ENCODE measurements around the gene GUCY2D. TPM values are rescaled to one million over a fixed set of nuclear protein-coding genes. Genes with fewer than 3 reads are reported as not detected.

The GUCY2D gene
- total RNA-seq, 1 experiment from 2014 or later, result 1.7 TPM

GRCh38 chr17:8005357-8005756 is 2.9 kb downstream of the GUCY2D start:
- H3K4me1 ChIP-seq, result no peaks in the 10 kb centered on the region
- no peak overlapping the region for H3K27ac Mint-ChIP-seq (ENCODE audit: unreplicated experiment)
- no peaks in the 10 kb centered on the region for H3K36me3 Mint-ChIP-seq (ENCODE audit: insufficient read depth, unreplicated experiment)
- peaks cover 3% of the 10 kb centered on the region for H3K27me3 Mint-ChIP-seq (ENCODE audit: insufficient read depth, unreplicated experiment)
- H3K36me3 ChIP-seq (ENCODE audit: control insufficient read depth, insufficient read depth, low read length), result no peaks in the 10 kb centered on the region
- no peak for TF ChIP-seq CTCF (IDR thresholded peaks at IDR 0.05; ENCODE audit: insufficient read depth in 1 of 2, low read depth in 1 of 2, low read length in 1 of 2, severe bottlenecking in 1 of 2, unreplicated experiment in 1 of 2)
- ChIA-PET CTCF (no interaction called here), POLR2A (no interaction called here)
- intact Hi-C loops (cut with micrococcal nuclease; ENCODE audit: unreplicated experiment), result no loop called here
- no peaks in the 10 kb centered on the region for H3K9me3 Mint-ChIP-seq (ENCODE audit: unreplicated experiment)
- DNase-seq, result no peak
- no peak overlapping the region for H3K4me3 ChIP-seq (ENCODE audit: low read depth, low read length)
- H3K4me1 Mint-ChIP-seq (ENCODE audit: low read depth, unreplicated experiment), result no peaks in the 10 kb centered on the region
- H3K9me3 ChIP-seq, result no peaks in the 10 kb centered on the region
- H3K4me3 Mint-ChIP-seq (ENCODE audit: unreplicated experiment), result no peak overlapping the region
- no peaks in the 10 kb centered on the region for H3K27me3 ChIP-seq (replicated peaks; ENCODE audit: control insufficient read depth, insufficient read depth, low read length)
- no TSS peak for BruUV-seq (replicated peaks)

- no peak overlapping the region for H3K4me3 Mint-ChIP-seq (ENCODE audit: unreplicated experiment)
- no peaks in the 10 kb centered on the region for H3K4me1 ChIP-seq
- peaks cover 1% of the 10 kb centered on the region for H3K27me3 Mint-ChIP-seq (ENCODE audit: insufficient read depth, unreplicated experiment)
- DNase-seq, result no peak
- H3K4me1 Mint-ChIP-seq (ENCODE audit: low read depth, unreplicated experiment), result no peaks in the 10 kb centered on the region
- H3K9me3 Mint-ChIP-seq (ENCODE audit: unreplicated experiment), result no peaks in the 10 kb centered on the region
- H3K4me3 ChIP-seq (ENCODE audit: low read depth, low read length), result no peak overlapping the region
- no peaks in the 10 kb centered on the region for H3K27me3 ChIP-seq (replicated peaks; ENCODE audit: control insufficient read depth, insufficient read depth, low read length)
- H3K36me3 ChIP-seq (ENCODE audit: control insufficient read depth, insufficient read depth, low read length), result no peaks in the 10 kb centered on the region
- intact Hi-C loops (cut with micrococcal nuclease; ENCODE audit: unreplicated experiment), result no loop called here
- BruUV-seq (replicated peaks), result no TSS peak
- no peak for TF ChIP-seq CTCF (IDR thresholded peaks at IDR 0.05; ENCODE audit: insufficient read depth in 1 of 2, low read depth in 1 of 2, low read length in 1 of 2, severe bottlenecking in 1 of 2, unreplicated experiment in 1 of 2)
- POLR2A ChIA-PET, result no interaction called here
- CTCF ChIA-PET, result no interaction called here
- H3K27ac Mint-ChIP-seq (ENCODE audit: unreplicated experiment), result no peak overlapping the region
- H3K9me3 ChIP-seq, result no peaks in the 10 kb centered on the region
- no peaks in the 10 kb centered on the region for H3K36me3 Mint-ChIP-seq (ENCODE audit: insufficient read depth, unreplicated experiment)
Observed at GRCh38 chr17:8005967-8006730, 3.7 kb downstream of the GUCY2D start.

- no peak for TF ChIP-seq CTCF (IDR thresholded peaks at IDR 0.05; ENCODE audit: insufficient read depth in 1 of 2, low read depth in 1 of 2, low read length in 1 of 2, severe bottlenecking in 1 of 2, unreplicated experiment in 1 of 2)
- Mint-ChIP-seq H3K36me3 (ENCODE audit: insufficient read depth, unreplicated experiment) (no peaks in the 10 kb centered on the region), H3K4me3 (ENCODE audit: unreplicated experiment) (no peak overlapping the region), H3K9me3 (ENCODE audit: unreplicated experiment) (no peaks in the 10 kb centered on the region), H3K27ac (ENCODE audit: unreplicated experiment) (no peak overlapping the region), H3K4me1 (ENCODE audit: low read depth, unreplicated experiment) (no peaks in the 10 kb centered on the region), H3K27me3 (ENCODE audit: insufficient read depth, unreplicated experiment) (no peaks in the 10 kb centered on the region)
- BruUV-seq (replicated peaks), result no TSS peak
- ChIA-PET CTCF (no interaction called here), POLR2A (no interaction called here)
- Histone ChIP-seq H3K4me1 (no peaks in the 10 kb centered on the region), H3K9me3 (no peaks in the 10 kb centered on the region), H3K4me3 (ENCODE audit: low read depth, low read length) (no peak overlapping the region), H3K27me3 (replicated peaks; ENCODE audit: control insufficient read depth, insufficient read depth, low read length) (no peaks in the 10 kb centered on the region), H3K36me3 (ENCODE audit: control insufficient read depth, insufficient read depth, low read length) (no peaks in the 10 kb centered on the region)
- intact Hi-C loops (cut with micrococcal nuclease; ENCODE audit: unreplicated experiment), result no loop called here
- no peak for DNase-seq
Observed at GRCh38 chr17:8006836-8007680, 4.6 kb downstream of the GUCY2D start.

All from Caco-2 (cell line).